NCI-H1092 (cell line): Measurements from ENCODE around the gene WDFY4.

Experiments used
- DNase-seq: peaks from one replicate; lab custom pipeline; 2025; lab: John Stamatoyannopoulos, UW

The WDFY4 gene

DNA sequence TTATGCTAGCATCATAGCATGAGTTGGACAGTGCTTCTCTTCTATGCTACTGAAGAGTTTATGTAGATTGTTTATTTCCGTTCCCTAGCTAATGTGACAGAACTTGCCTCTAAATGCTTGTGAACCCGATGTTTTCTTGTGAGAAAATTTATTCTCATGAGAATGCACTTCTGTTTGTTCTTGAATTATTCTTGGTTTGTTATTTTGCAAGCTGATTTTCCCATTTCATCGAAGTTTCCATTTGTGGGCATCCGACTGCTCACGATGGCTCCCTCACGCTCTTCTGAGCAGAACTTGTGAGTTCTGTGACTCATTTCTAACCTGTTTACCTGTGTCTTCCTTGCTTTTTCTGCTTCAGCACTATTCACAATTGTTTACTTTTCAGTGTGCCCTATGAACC, 59.9 kb downstream of the WDFY4 start:
- no peak for DNase-seq

DNA sequence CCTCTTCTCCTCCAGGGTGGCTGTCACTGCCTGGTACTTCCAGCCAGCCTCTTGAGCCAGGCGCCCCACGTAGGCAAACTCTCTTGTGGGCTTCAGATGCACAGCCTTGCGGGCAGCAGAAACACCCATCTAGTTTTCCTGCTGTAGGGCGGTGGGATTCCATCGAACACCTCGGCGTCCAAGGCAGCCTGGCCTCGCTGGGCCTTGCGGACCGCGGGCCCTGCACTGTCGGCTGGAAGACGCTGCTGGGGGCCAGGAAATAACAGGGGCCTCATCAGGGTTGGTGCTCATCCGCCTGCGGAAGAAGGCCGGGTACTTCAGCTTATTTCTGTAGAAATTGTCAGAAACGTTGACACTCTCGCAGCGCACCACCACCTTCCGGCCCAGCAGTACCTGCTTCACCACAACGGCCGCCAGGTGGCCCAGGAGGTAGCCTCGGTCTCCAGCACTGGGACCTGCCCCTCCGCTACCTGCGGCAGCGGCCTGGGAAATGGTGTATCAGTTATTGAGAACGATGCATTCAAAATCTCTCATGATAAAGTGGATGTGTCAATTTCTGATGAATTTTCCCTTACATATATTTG, 61.1 kb downstream of the WDFY4 start:
- no peak for DNase-seq

DNA sequence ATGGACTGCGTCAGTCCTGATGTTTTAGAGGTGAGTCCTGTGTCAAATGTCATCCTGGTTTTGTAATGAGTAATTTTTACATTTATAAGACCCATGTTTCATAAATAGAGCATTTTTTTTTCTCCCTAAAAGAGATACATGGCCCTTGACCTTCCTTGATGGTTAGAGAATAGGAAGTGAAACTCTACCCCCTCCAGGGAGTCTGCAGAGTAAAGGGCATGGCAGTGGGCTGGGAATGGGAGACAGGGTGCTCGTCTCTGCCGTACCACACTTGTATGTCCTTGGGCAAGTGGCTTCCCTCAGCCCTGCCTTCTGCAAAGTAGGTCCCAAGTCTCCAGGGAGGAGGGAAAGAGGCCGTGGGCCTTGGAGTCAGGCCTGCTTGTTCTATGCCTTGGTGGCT, 63.9 kb downstream of the WDFY4 start:
- no peak for DNase-seq

DNA sequence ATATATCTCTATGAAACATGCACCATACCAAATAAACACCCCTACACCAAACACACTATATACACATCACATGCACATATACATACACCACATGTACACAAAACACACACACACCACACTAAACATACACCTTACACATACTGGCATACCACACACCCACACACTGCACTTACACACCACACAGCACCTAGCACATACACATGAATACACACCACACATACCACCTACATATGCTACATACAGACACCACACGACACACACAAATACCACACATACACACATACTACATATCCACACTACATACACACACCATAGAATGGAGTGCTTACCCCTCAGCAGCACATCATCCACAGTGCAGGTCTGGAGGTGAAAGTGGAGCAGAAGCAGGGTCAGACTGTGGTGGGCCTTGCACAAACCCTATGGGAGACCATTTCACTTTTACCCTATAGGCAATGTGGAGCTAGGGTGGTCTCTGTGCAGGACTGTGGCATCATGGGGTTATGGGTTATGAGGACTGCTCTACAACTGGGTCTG, 64.6 kb downstream of the WDFY4 start:
- no peak for DNase-seq

DNA sequence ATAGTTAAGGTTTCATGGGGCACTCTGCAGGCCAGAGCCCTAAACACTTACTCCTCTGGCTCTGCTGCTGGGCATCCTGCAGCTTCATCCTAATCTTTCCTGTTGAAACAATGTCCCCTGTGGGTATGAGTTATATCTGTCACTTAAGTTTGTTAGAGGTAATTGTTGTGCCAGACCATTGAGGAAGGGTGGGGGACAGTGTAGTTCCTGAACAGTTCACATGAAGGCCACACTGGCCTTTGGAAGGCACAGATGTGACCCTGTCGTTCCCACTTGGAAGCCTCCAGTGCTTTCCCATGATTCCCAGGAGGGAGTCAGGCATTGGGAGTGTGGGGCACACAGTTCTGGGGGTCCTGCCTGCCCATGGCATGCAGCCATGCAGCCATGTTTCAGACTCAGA, 65.3 kb downstream of the WDFY4 start:
- DNase-seq, result no peak

DNA sequence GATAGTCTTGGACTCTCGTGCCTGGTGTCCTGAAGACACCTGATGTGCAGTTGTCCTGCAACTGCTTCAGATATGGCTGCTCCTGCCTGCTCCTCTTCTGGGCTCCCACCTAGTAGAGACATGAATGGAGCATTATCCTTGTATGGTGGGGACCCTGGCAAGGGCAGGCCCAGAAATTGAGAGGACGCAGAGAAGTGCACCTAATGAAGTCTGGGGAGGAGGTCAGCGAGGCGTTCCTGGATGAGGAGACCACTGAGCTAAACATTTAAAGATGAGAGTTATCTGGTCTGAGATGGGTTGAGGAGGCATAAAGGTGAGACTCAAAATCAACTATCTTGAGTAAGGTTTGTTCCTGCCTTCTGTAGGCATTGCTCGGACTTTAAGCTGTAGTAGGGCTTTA, 66.3 kb downstream of the WDFY4 start:
- DNase-seq, result no peak

DNA sequence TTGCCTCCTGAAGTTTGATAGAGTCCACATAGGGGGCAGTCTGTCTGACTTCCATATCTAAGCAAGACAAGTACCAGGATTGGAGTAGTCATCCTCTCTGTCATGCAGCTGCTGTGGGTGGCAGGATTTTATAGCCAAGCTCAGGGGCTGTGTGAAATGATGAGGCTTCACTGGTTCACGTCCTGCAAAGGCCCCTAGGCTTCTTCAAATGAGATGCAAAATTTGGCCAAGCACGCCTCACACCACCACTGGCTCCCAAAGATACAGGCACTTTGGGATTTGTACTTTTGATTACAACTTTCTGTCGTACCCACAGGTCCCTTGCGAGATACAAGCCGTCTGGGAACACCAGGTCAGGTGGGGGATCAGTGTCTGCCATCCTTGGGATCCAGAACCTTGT, 67.1 kb downstream of the WDFY4 start:
- no peak for DNase-seq

DNA sequence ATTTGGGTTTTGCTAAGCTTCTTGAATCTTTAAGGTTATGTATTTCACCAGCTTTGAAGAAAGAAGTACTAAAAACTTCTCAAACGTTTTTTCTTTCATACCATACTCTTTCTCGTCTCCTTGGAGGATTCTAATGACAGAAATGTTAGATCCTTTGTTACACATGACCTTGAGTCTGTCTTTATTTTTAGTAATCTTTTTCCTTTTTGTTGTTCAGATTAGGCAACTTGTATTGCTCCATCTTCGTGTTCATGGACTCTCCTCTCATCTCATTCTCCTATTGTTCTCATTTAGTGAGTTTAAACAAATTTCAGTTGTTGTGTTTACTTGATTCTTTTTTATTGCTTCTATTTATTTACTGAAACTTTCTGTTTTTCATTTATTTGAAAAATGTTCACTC, 73.7 kb downstream of the WDFY4 start:
- no peak for DNase-seq

DNA sequence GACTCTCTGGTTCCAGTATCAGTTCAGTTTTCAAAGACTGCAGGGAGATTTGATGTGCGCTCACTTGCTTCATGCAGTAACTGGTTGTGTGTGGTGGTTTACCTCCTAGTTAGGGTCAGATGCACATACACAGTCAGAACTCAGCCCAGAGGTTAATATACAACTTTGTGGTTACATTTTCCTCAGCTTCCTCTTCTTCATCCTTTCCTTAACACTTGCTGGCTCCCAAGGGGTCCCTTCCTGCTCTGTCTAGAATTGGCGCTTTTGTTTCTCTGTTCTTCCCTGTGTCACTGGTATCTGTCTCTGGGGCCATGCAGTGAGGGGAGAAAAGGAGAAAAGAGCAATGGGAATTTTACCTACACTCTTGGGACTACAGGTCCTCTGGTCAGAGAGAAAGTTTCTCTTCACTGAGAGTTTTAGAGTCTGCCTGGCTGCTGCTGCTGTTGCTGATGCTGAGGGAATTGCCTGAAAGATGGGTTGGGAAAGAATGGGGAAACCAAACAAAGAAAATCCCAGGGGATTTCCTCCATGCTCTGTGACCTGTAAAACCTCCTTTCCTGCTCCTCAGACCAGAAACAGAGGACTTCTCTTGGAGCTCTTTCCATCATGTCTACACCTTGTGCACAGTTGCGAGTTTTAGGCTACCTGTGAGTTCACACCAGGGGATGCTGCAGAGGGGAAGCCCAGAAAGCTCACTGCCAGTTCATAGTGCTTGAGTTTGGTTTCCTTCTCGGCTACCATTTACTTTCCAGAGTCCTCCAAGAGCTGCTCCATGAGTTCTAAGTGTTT, 74.6 kb downstream of the WDFY4 start:
- DNase-seq, result no peak

DNA sequence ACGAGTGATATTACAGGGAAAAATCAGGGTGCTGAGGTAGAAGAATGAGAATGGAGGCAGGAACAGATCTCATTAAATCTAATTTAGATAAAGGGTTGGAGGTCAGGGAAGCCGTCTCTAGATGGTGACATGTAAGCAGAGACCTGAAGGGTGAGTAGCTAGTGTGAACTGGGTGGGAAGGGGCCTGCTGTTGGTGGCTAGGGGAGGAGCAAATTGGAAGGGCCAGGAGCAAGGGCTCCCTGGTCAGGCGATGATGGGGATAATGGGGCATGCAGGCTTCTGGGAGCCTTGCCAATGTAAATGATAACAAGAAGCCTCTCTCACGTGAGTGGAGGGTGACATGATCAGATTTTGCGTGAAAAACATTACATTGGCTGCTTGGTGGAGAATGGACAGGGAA, 76.3 kb downstream of the WDFY4 start:
- DNase-seq, result no peak

DNA sequence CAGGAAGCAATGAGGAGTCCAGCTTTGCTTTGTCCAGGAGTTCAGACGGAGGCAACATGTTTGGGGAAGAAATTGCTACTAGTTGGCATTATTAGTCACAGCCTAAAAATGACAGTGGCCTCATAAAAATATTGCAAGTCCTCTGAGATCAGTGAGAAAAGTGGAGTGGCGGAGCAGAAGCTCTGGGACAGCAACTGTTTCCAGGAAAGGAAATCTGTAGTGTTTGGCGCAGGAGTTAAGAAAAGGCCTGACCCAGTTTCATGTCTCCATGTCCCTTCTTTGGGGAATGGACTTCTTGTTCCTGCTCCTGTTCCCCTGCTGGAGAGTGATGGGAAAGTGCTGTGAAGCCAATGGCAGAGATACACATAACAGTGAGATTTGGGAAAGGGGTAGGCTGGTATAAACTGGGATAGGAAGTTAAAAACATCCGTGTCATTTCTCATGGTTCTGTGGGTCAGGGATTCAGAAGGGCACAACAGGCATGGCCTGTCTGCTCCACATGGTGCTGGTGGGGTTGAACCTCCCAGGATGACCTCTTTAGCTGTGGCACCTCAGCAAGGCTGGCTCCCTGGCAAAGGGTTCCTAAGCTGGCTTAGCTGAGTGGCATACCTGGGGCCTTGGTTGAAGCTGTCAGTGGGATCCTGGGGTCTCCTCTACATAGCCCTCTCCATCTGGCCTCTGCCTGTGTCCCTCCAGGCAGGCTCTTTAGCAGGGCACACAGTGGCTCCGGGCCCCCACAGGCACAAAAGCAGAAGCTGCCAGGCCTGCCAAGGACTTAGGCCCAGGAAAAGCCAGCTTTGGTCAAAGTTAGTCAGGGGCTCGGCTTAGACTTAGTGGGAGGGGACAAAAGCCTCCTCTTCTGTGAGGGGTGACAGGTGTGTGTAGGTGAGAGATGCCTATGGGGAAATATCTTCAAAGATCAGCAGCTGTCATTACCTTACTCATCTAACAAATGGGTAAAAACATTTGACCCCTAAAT, 77.7 kb downstream of the WDFY4 start:
- no peak for DNase-seq

DNA sequence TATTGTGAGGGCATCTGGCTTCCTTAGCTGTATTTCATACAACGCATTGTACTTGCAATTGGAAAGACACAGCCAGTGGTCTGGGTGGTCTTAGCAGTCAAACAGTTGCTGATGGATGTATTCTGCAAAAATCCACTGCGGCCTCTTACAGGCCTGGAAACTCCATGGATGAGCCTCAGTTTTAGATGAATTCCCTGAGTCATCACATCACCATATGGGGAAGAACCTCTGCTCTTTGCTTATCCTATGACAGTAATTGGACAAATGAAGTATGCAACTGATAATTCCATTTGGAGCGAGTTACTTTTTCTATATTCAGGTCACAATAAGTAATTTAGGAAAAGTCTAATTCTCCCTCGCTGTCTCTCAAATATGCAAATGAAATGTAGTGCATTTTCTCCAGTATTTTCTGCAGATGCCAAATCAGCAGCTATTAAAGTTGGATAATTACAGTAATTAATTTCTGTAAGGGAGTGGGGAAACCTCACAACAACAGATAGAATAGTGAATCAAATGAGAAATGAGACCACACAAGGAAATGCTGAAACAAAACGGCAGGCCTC, 78.8 kb downstream of the WDFY4 start:
- DNase-seq, result no peak

DNA sequence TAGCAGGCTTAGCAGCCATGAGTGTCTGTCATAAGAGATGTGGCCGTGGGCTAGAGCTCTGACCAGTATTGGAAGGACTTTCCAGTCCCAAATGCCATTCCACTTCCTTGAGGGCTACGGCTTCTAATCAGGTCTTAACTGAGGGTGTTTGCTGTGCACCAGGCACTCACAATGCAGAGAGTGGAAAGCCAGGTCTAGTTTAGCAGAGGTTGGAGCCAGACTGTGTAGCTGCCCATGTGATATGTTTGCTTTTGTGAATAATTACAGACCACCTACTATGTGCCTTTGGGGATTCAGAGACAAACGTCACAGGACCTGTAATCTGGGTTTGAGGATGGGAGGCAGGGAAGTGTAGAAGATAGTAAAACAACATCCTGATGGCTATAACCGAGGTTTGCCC, 79.8 kb downstream of the WDFY4 start:
- DNase-seq, result no peak

DNA sequence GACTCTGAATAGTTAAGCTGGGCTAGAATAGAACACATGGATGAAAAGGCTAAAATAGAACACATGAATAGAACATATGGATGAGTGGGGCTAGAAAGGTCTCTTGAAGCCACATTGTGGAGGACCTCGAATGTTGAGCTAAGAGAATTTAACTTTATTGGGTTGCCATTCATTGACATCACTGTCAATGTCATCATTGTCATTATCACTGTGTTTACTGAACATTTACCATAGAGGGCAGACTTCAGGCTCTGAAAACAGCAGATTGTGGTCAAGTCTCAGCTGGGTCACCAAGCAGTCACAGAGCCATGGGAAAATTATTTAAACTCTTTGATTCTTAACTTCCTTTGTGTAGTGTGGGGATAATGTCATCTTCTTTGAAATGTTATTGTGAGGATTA, 80.4 kb downstream of the WDFY4 start:
- no peak for DNase-seq

DNA sequence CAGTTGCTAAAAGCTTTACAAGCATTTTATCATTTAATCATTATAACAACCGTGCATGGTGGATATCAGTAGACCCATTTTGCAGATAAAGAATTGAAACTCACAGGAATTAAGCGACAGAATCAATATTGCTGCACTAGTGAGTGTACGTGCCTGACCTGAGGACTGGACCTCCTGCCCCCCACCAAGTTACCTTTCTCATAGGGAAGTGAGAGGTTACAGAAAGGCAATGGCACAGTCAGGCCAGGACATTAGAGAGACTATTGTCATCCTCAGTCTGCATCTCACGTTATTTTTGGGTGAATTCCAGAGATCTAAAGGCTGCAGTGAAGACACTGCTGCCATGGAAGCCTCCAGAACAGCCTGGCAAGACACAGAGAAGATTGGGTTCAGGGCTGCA, 80.9 kb downstream of the WDFY4 start:
- no peak for DNase-seq

DNA sequence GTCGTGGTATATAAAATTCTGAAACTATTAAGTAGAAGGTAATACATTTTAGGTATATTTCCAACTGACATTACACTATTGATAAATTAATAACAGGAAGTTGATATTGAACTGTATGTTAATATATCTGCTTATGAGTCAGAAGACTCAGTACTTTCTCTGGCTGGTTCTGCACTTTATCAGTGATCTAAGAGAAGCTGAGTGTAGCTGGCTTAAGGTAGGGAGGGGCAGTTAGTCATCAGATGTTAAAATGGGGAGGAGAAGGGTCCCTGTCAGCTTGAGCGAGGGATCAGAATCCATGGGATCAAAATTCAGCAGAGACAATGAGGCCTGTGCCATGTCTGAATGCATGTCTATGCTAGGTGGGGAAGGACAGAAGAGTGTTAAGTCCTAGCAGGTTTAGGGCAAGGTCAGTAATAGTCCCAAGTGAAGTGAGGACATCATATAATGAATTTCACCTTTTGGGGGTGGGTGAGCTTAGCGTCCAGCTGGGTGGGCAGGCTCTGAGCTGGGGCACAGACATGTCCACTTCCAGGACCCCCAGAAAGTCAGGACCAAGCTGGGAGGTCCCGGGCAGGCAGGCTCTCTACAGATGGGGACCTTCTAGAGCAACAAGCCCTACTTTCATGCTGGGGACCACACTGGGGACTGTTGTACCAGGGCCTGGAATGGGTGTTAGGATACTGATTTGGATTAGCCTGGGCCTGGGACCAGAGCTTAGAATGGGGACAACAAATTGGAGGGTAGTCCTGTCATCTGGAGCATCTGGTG, 82.9 kb downstream of the WDFY4 start:
- no peak for DNase-seq

DNA sequence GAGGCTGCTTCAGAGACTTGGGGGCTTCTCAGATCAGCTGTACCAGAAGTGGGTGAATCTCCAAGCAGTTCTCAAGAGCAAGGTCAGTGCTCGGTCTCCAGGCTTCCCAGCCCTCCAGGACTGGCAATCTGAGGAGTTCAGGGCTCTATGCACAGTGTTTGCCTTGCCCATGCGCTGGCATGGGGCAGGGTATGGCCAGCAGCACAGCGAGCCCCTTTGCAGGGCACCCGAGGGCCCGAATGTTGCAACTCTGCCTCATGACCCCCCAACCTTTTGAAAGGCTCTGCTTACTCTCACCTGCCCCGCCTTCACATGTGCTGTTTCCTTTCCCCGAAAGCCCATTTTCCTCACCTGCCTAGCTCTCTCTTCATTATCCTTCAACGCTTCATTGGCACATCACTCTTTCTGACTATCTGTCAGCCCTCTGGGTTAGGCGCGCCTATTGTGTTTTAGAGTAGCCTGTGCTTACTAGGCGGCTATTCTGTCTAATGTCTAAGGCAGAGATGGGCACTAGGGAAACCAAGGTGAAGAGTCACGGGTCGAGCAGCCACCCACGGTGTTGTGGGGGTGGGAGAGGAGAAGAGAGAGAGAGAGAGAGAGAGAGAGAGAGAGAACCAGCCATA, 83.6 kb downstream of the WDFY4 start:
- no peak for DNase-seq

DNA sequence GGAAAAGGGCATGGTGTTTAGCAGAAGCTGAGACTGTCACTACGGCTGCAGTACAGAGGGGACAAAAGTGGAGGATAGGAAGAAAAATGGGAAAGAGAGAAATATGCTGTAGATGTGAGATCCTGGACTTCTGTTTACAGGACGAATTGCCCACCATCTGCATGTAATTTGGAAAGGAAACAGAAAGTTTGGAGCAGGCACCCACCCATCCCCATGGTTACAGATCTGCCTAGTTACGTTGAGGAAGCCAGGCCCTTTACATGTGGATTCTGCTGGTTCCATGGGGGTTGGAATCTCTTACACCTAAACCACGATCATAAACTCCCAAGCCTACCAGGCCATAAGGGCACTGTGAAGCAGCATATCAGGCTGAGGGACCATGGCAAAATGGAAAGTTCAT, 84.3 kb downstream of the WDFY4 start:
- DNase-seq, result no peak

DNA sequence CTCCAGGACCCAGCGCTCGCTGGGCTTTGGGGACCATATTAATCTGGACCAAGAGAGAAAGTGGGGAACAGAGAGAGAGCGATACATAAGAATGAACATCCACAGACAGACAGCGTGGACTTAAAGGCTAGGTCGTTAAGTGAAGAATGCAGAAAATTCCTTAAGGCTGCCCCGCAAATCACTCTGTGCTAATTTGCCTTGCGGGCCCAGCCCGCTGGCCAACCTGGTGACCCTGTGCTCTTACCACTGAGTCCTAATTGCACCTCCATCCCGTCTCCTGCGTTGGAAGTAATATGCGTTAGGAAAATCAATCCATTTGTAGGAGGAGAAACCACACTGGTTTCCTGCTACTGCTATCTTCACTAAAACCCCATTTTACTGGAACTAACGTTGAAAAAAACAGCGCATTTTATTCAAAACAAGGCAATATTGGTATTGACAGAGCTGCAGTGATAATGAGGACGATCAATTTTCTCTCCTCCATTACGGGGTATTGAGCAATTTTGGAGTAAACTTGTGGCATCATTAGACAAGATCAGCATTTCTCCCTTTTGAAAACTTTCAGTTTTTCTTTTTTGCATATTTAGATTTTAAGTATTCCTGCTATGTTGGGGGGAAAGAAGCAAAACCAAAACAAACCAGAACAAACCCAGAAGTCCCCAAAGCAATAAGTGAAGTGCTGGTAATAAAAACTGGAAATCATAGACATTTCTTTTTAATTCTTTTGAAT, 85.2 kb downstream of the WDFY4 start:
- DNase-seq, result no peak

DNA sequence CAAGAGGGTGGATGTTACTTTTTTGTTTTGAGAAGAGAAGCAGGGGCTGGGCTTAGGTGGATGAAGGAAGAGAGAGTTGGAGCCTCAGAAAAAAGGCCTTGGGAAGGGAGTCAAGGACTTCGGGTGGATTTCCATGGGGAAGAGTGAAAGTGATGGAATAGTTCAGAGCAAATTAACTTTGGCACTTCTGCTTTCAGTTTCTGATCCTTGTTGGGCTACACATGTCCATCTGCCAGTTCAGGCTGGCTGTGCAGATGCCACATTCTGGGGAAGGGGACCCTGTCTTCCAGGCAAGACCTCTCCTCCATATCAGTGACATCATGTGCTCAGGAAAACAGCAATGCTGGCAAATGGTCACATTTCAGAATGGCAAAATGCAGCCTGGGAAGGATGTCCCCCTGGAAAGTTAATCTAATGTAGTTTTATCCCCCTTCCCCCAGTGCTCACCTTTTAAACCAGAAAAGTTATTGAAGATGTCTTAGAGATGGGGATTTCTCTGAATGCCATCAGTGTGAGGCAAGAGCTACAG, 86.0 kb downstream of the WDFY4 start:
- no peak for DNase-seq
